GM12874 (cell line): Measurements from ENCODE around the gene GGTLC2.

Source experiments
- TF ChIP-seq, protein P1 (sequence below): IDR thresholded peaks from 2 replicates; pipeline ENCODE4 v1.5.1; 2011; ENCODE audit warnings: low read depth, mild to moderate bottlenecking, control low read depth, low read length, moderate library complexity; ENCODE audit not compliant: insufficient read depth

GGTLC2 gene

DNA sequence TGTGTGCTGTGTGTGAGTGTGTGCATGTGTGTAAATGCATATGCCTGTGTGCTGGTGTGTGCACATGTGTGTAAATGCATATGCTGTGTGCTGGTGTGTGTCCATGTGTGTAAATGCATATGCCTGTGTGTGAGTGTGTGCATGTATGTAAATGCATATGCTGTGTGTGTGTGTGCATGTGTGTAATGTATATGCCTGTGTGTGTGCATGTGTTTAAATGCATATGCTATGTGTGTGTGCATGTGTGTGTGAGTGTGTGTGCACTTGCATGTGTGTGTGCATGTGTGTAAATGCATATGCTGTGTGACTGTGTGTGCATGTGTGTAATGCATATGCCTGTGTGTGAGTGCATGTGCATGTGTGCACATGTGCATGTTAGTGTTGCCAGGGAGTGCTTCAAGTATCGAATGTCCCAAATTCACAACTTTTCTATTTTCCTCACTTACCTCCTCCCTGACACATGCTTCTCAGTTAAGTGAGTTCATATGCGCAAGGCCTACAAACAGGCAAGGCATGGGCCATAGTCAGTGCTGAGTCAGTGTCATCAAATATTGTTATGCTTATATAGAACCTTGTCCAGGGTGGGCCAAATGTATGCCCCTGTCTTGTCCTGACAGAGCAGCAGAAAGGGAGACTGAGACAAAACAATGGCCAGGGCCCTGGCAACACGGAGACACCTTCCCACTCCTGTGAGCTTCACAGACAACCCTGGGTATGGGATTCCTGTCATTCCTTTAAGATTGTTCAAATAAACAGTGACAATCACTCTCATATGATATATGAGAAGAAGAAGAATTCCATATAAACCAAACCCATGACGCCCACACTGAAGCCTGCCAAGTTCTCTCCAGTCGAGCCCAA, 38.6 kb downstream of the GGTLC2 start:
- TF ChIP-seq, protein P1, sequence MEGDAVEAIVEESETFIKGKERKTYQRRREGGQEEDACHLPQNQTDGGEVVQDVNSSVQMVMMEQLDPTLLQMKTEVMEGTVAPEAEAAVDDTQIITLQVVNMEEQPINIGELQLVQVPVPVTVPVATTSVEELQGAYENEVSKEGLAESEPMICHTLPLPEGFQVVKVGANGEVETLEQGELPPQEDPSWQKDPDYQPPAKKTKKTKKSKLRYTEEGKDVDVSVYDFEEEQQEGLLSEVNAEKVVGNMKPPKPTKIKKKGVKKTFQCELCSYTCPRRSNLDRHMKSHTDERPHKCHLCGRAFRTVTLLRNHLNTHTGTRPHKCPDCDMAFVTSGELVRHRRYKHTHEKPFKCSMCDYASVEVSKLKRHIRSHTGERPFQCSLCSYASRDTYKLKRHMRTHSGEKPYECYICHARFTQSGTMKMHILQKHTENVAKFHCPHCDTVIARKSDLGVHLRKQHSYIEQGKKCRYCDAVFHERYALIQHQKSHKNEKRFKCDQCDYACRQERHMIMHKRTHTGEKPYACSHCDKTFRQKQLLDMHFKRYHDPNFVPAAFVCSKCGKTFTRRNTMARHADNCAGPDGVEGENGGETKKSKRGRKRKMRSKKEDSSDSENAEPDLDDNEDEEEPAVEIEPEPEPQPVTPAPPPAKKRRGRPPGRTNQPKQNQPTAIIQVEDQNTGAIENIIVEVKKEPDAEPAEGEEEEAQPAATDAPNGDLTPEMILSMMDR: no peak

GRCh38 chr22:22683668-22684361, 39.4 kb downstream of the GGTLC2 start:
- TF ChIP-seq, protein P1: no peak

GRCh38 chr22:22684580-22685561, 40.5 kb downstream of the GGTLC2 start:
- TF ChIP-seq, protein P1: peak; percentile 80

- TF ChIP-seq, protein P1: no peak
Measured at GRCh38 chr22:22685586-22685985, 41.2 kb downstream of the GGTLC2 start.

DNA sequence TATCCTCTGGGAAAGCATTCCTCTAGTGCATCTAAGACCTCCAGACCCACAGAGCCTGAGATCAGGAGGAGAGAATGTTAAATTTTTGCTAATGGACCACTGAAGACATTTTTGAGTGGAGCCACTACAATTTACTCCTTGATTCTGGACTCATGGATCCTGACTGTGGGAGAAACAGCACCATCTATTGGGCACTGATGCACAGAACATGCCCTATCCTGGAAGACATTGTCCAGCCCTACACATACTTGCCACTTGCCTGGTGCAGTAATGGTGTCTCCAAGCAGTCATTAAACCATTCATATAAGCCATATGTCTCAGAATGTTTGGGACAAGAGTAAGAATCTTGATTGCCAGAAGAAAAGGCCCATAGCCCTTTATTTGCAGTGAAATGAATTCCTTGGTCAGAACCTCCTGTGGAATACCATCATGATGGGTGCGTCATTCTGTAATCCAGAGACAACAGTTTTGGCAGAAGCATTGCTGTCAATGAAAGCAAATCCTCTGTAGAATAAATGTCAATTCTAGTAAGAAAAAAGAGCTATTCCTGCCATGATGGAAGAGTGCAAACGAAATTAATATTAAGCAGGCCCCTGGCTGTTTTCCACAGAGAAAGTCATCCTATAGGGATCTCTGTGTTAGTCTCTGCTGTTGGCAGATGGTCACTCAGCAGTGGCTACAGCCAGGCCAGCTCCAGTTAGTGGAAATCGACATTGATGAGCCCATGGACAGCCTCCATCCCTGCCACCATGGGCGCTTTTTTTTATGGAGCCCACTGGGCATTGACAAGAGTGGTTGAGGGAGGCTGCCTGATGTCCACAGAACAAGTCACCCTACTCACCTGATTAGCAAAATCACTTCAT, 43.5 kb downstream of the GGTLC2 start:
- TF ChIP-seq, protein P1: peak; percentile 81

GRCh38 chr22:22689621-22690345, 45.4 kb downstream of the GGTLC2 start:
- TF ChIP-seq, protein P1: no peak
